A549 treated with GW870086 at 1 μM for 4 hours (cell line): ENCODE measurements around the gene CPLX1. TPM values are rescaled to one million over a fixed set of nuclear protein-coding genes. Genes with fewer than 3 reads are reported as not detected.

ENCODE experiments used
- total RNA-seq: library from RNA; stranded (reverse); fragments of 200-300 nt; extraction: Qiagen RNA extraction; gene quantifications from 5 replicates; pipeline ENCODE4 v1.2.3, GENCODE V29; 2022; ENCODE audit warnings: low read depth

The CPLX1 gene
- 0.25 to 1.2 TPM (median 0.44 TPM) in 5 replicates for total RNA-seq

GRCh38 chr4:825971-826330, at the start of gene CPLX1:
Gene CPLX1, minus strand, starts transcription at chr4:826129. Its CDS starts 1,607 bp downstream, at chr4:824522.

Other genes with a start within 250 kb of the CPLX1 start
- not detected in 5 replicates for gene TMEM271, start 249.8 kb downstream of the CPLX1 start, total RNA-seq
- not detected in 5 replicates for gene PDE6B, start 200.6 kb downstream of the CPLX1 start, total RNA-seq
- gene ATP5ME, start 151.9 kb downstream of the CPLX1 start, total RNA-seq = 352 to 470 TPM (median 373 TPM) in 5 replicates
- gene MYL5, start 151.6 kb downstream of the CPLX1 start, total RNA-seq = 9.4 to 14.5 TPM (median 10.4 TPM) in 5 replicates
- gene SLC49A3, start 137.0 kb downstream of the CPLX1 start, total RNA-seq = 0.08 to 0.39 TPM (median 0.14 TPM) in 4 of 5 replicates, not detected in the other
- 16.2 to 24.1 TPM (median 21.3 TPM) in 5 replicates for gene PCGF3, start 120.3 kb downstream of the CPLX1 start, total RNA-seq
- gene GAK, start 106.2 kb upstream of the CPLX1 start, total RNA-seq = 36.0 to 50.8 TPM (median 50.3 TPM) in 5 replicates
- gene TMEM175, start 106.3 kb upstream of the CPLX1 start, total RNA-seq = 8.1 to 10.2 TPM (median 9.6 TPM) in 5 replicates
- gene DGKQ, start 147.4 kb upstream of the CPLX1 start, total RNA-seq = 4.6 to 8.5 TPM (median 7.6 TPM) in 5 replicates
- gene IDUA, start 160.9 kb upstream of the CPLX1 start, total RNA-seq = 7.9 to 15.2 TPM (median 11.3 TPM) in 5 replicates
- 0.14 to 0.27 TPM (median 0.23 TPM) in 5 replicates for gene SLC26A1, start 167.3 kb upstream of the CPLX1 start, total RNA-seq
- 15.5 to 22.5 TPM (median 18.9 TPM) in 5 replicates for gene FGFRL1, start 185.5 kb upstream of the CPLX1 start, total RNA-seq